GM10248 (cell line): ENCODE data around the gene PTPRN2.

Source experiments
- CTCF ChIA-PET: fragments of 300-600 bp; sonication (Branson Sonifier 250); formaldehyde crosslinking; extraction: SDS; loops from one replicate; lab custom pipeline; 2021; ENCODE audit warnings: antibody characterized with exemption; lab: Yijun Ruan, JAX
- POLR2A ChIA-PET: fragments of 350-650 bp; sonication (Branson Sonifier 250); formaldehyde crosslinking; extraction: SDS; loops from one replicate; lab custom pipeline; 2020; ENCODE audit warnings: antibody characterized with exemption; lab: Yijun Ruan, JAX
- DNase-seq: peaks from one replicate; pipeline ENCODE4 v3.0.0; 2012; ENCODE audit errors: extremely low spot score
- CTCF ChIP-seq: IDR thresholded peaks from 2 replicates; pipeline ENCODE4 v1.5.1; 2012; ENCODE audit warnings: mild to moderate bottlenecking, low read depth; ENCODE audit errors: extremely low read depth, missing control alignments, control extremely low read depth

Gene PTPRN2

GRCh38 chr7:158315326-158315725, 272.3 kb downstream of the PTPRN2 start:
- ChIA-PET CTCF (no interaction called here), POLR2A (no interaction called here)
- no peak for TF ChIP-seq CTCF
- no peak for DNase-seq

GRCh38 chr7:158314394-158314793, 273.2 kb downstream of the PTPRN2 start:
- POLR2A ChIA-PET: no interaction called here
- DNase-seq: no peak
- TF ChIP-seq CTCF: no peak

GRCh38 chr7:158313931-158314330, 273.7 kb downstream of the PTPRN2 start:
- TF ChIP-seq CTCF: no peak
- ChIA-PET POLR2A (no interaction called here), CTCF (interaction anchor here (1.0 kb wide), 1 partner anchor 15 kb away, joined by 3 read pairs; no protein-coding TSS in a partner anchor)
- DNase-seq: no peak

More at GRCh38 chr7:158314394-158314793, 273.2 kb downstream of the PTPRN2 start:
- CTCF ChIA-PET: interaction anchor here (1.0 kb wide), 1 partner anchor 15 kb away, joined by 3 read pairs; no protein-coding TSS in a partner anchor

GRCh38 chr7:158312789-158313188, 274.8 kb downstream of the PTPRN2 start:
- no peak for TF ChIP-seq CTCF
- CTCF ChIA-PET: no interaction called here
- POLR2A ChIA-PET: no interaction called here
- DNase-seq: no peak

GRCh38 chr7:158311791-158312190, 275.8 kb downstream of the PTPRN2 start:
- no peak for TF ChIP-seq CTCF
- no peak for DNase-seq
- CTCF ChIA-PET: no interaction called here
- POLR2A ChIA-PET: no interaction called here

- DNase-seq: no peak
- POLR2A ChIA-PET: no interaction called here
- TF ChIP-seq CTCF: no peak
- CTCF ChIA-PET: no interaction called here
Measured at GRCh38 chr7:158310924-158311666, 276.5 kb downstream of the PTPRN2 start.
